Neural crest cell (in vitro differentiated cells): ENCODE data around the gene FNDC3B. TPM values are rescaled to one million over a fixed set of nuclear protein-coding genes. Genes with fewer than 3 reads are reported as not detected.

Source experiments
- DNase-seq: peaks from one replicate; pipeline ENCODE4 v3.0.0; 2021; ENCODE audit warnings: low read depth, mixed read lengths, low spot score
- H3K27ac Mint-ChIP-seq: one replicate; pipeline ENCODE4 v1.8.0; 2021; ENCODE audit warnings: mild to moderate bottlenecking, mixed read lengths; ENCODE audit not compliant: unreplicated experiment
- H3K27me3 Mint-ChIP-seq: 2 replicates; pipeline ENCODE4 v1.8.0; 2021; ENCODE audit warnings: low read depth, mild to moderate bottlenecking, mixed read lengths
- H3K36me3 Mint-ChIP-seq: 2 replicates; pipeline ENCODE4 v1.8.0; 2021; ENCODE audit warnings: low read depth, mild to moderate bottlenecking, mixed read lengths
- H3K4me1 Mint-ChIP-seq: 2 replicates; pipeline ENCODE4 v1.8.0; 2021; ENCODE audit warnings: mixed read lengths
- H3K4me3 Mint-ChIP-seq: one replicate; pipeline ENCODE4 v1.8.0; 2021; ENCODE audit warnings: mild to moderate bottlenecking, mixed read lengths
- H3K9me3 Mint-ChIP-seq: 2 replicates; pipeline ENCODE4 v1.8.0; 2021; ENCODE audit warnings: mixed read lengths
- CTCF ChIP-seq: fragments of 200-600 bp; sonication (generic); conservative IDR thresholded peaks from 2 replicates; pipeline ENCODE4 v1.5.0; 2021; ENCODE audit warnings: antibody characterized with exemption, mild to moderate bottlenecking
- total RNA-seq: library from RNA; stranded (reverse); gene quantifications from 2 replicates; pipeline ENCODE4 v1.2.1, GENCODE V29; 2021

Gene FNDC3B
- total RNA-seq, 1 donor from 2014 or later, result 41.5 TPM

DNA sequence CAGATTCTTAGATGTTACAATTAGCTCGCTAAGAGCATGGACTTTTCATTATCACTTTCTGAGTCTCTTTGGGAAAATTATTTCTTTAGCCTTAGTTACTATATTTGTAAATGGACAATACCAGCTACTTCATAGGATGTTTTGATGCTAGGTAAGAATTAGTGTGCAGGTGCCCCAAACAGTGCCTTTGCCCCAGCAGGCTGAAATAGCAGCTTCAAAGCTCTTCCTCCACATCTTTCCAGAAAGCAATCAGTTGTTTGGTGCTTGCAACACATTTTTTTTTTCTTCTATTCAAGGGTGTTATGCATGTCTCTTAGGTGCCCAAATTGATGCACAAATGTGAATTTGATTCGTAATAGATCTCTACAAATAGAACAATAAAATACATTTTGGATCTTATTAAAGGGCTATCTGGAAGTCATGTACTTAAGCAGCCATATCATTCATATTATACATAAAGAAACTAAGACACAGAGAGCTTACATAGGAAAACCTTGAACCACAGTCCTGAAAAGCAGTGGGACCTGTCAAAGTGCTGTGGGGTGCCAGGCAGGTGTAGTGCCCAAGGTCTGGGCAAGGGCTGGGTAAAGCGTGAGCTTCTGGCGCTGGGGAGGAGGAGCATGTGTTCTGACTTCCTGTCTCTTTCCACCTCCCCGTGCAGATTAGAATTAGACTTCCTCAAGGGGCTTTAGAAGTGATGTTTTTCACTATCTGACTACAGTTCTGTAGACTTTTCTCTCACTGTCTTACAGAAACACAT is 62.9 kb downstream of the FNDC3B start:
- H3K4me1 Mint-ChIP-seq, result peaks cover 72% of the 10 kb centered on the region

DNA sequence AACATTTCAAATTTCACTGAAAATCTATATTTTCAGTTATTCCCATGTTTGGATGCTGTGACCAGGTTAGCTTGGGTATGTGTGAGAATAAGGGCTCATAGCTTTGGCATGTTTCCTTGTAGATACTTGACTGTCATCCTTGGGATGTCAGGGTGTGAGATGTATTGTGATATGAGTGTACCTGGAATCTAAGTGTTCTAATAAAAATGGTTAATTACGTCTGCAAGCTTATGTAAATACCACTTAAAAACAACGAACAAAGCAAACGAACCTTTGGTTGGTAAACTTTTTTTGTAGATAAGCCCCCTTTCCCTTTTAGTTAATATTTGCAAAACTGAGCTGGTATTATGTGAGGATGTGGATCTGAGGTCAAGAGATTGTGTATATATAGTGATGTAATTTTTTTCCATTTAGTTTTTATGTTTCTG is 63.5 kb downstream of the FNDC3B start:
- no peaks in the 10 kb centered on the region for H3K9me3 Mint-ChIP-seq
- DNase-seq, result no peak
- H3K27me3 Mint-ChIP-seq, result no peaks in the 10 kb centered on the region
- no peak overlapping the region for H3K4me3 Mint-ChIP-seq
- no peak overlapping the region for H3K27ac Mint-ChIP-seq
- TF ChIP-seq CTCF, result no peak
- peaks cover 71% of the 10 kb centered on the region for H3K4me1 Mint-ChIP-seq
- peaks cover 3% of the 10 kb centered on the region for H3K36me3 Mint-ChIP-seq

More for the DNA sequence above, 62.9 kb downstream of the FNDC3B start:
- no peak overlapping the region for H3K27ac Mint-ChIP-seq
- H3K4me3 Mint-ChIP-seq, result no peak overlapping the region
- no peaks in the 10 kb centered on the region for H3K9me3 Mint-ChIP-seq
- H3K36me3 Mint-ChIP-seq, result no peaks in the 10 kb centered on the region
- no peak for TF ChIP-seq CTCF
- DNase-seq, result no peak
- H3K27me3 Mint-ChIP-seq, result no peaks in the 10 kb centered on the region

DNA sequence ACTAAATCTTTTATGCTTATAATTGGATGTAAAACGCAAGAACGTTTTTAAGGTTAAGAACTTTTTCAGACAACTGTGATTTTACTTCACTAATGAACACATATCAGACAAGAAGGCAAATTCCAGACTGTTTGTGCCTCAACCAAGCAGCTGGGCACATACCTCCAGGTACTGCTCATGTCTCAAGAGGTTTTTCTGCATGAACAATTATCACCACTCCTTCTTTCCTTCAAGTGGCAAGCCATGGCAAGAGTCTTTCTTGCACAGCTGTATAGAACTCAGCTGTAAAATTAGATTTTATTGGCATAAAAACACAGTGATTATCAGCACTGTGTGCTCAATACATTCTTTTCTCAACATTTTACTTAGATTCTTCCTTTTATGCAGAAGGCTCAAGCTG is 64.3 kb downstream of the FNDC3B start:
- no peaks in the 10 kb centered on the region for H3K27me3 Mint-ChIP-seq
- H3K4me1 Mint-ChIP-seq, result peaks cover 69% of the 10 kb centered on the region
- H3K9me3 Mint-ChIP-seq, result no peaks in the 10 kb centered on the region

GRCh38 chr3:172104471-172105072 is 65.2 kb downstream of the FNDC3B start:
- no peak for DNase-seq
- Mint-ChIP-seq H3K27ac (peak overlapping the region; percentile 37), H3K4me3 (peak overlapping the region; percentile 4), H3K36me3 (peaks cover 4% of the 10 kb centered on the region), H3K27me3 (no peaks in the 10 kb centered on the region), H3K4me1 (peaks cover 63% of the 10 kb centered on the region), H3K9me3 (no peaks in the 10 kb centered on the region)
- TF ChIP-seq CTCF, result no peak

More for the DNA sequence above, 64.3 kb downstream of the FNDC3B start:
- Mint-ChIP-seq H3K4me3 (no peak overlapping the region), H3K27ac (no peak overlapping the region), H3K36me3 (peaks cover 3% of the 10 kb centered on the region)
- no peak for DNase-seq
- TF ChIP-seq CTCF, result no peak

- H3K27ac Mint-ChIP-seq, result no peak overlapping the region
- no peaks in the 10 kb centered on the region for H3K27me3 Mint-ChIP-seq
- TF ChIP-seq CTCF, result no peak
- peaks cover 60% of the 10 kb centered on the region for H3K4me1 Mint-ChIP-seq
- peaks cover 10% of the 10 kb centered on the region for H3K36me3 Mint-ChIP-seq
- no peak for DNase-seq
- no peak overlapping the region for H3K4me3 Mint-ChIP-seq
- H3K9me3 Mint-ChIP-seq, result no peaks in the 10 kb centered on the region
These were observed 66.9 kb downstream of the FNDC3B start for GRCh38 chr3:172106037-172106954.
